Tibial nerve (tissue), 4 donors: ENCODE measurements around the gene EIF4ENIF1. TPM values are rescaled to one million over a fixed set of nuclear protein-coding genes. Genes with fewer than 3 reads are reported as not detected.
"Not testable (repeated sequence)": the region's sequence is repeated elsewhere in the genome, so short reads cannot be mapped to it uniquely, and the experiment has no call there.

Experiments
- DNase-seq, 2 donors: peaks; one replicate each; pipeline ENCODE4 v3.0.0-alpha.2; 2019; ENCODE audit warnings: low spot score in 2 of 2
- H3K27ac ChIP-seq, 4 donors: fragments of 200-600 bp; sonication (generic) in 3 of 4; one replicate each; pipeline ENCODE4 v1.5.1; 2017 to 2019; ENCODE audit warnings: mild to moderate bottlenecking in 1 of 4
- H3K27me3 ChIP-seq, 2 donors: fragments of 200-600 bp; sonication (generic) in 1 of 2; one replicate each; pipeline versions ENCODE4 v1.5.1 to v1.6.0; 2017 to 2019
- H3K36me3 ChIP-seq, 3 donors: fragments of 200-600 bp; sonication (generic); one replicate each; pipeline ENCODE4 v1.5.1; 2018 to 2019
- H3K4me1 ChIP-seq, 4 donors: fragments of 200-600 bp; sonication (generic) in 3 of 4; one replicate each; pipeline ENCODE4 v1.5.1; 2017 to 2019
- H3K4me3 ChIP-seq, 4 donors: fragments of 200-600 bp; sonication (generic) in 3 of 4; one replicate each; pipeline ENCODE4 v1.5.1; 2017 to 2019; ENCODE audit warnings: mild to moderate bottlenecking in 1 of 4, moderate library complexity in 1 of 4
- H3K9me3 ChIP-seq, 4 donors: fragments of 200-600 bp; sonication (generic) in 3 of 4; one replicate each; pipeline ENCODE4 v1.5.1; 2017 to 2019
- CTCF ChIP-seq, 5 experiments: fragments of 200-600 bp in 3 of 5; fragments of 450-650 bp in 2 of 5; sonication (generic) in 3 of 5; IDR thresholded peaks; one replicate each; pipeline ENCODE4 v1.5.1; 2016 to 2019; ENCODE audit warnings: antibody characterized with exemption in 5 of 5, mild to moderate bottlenecking in 3 of 5, moderate library complexity in 2 of 5
- EP300 ChIP-seq, 2 donors: sonication (generic); formaldehyde crosslinking; IDR thresholded peaks; one replicate each; pipeline ENCODE4 v1.6.1; 2017; ENCODE audit warnings: antibody characterized with exemption in 2 of 2, mild to moderate bottlenecking in 1 of 2
- POLR2A ChIP-seq, 2 donors: fragments of 450-650 bp; IDR thresholded peaks; one replicate each; pipeline ENCODE4 v1.6.1; 2017; ENCODE audit warnings: antibody characterized with exemption in 2 of 2, mild to moderate bottlenecking in 2 of 2, moderate library complexity in 2 of 2
- WGBS, 2 donors: methylation state at CpG; one replicate each; pipeline ENCODE4 v1.1.5; 2018; 5-methylcytosine and 5-hydroxymethylcytosine counted together
- total RNA-seq, 4 donors: library from RNA; depleted of rRNA; stranded (reverse); fragments of >200 nt; gene quantifications; one replicate each; pipeline ENCODE4 v1.1.0, GENCODE V29; 2016

EIF4ENIF1 gene
- total RNA-seq, 4 donors from 2014 or later = 14.4 to 31.8 (median 17.5) TPM

- peaks cover 0 to 43% (median 0%) of the 10 kb centered on the region in 3 donors for H3K36me3 ChIP-seq
- H3K27me3 ChIP-seq = no peaks in the 10 kb centered on the region
- 94 to 95% methylated on average over 4 of the region's 4 CpGs for WGBS, 2 donors
- H3K4me3 ChIP-seq = no peak overlapping the region
- no peak overlapping the region for H3K27ac ChIP-seq
- H3K4me1 ChIP-seq = no peaks in the 10 kb centered on the region
- H3K9me3 ChIP-seq = peaks cover 0 to 9% (median 0%) of the 10 kb centered on the region in 4 donors
- DNase-seq = no peak
- TF ChIP-seq CTCF (IDR thresholded peaks at IDR 0.05) (no peak), POLR2A (IDR thresholded peaks at IDR 0.05) (no peak), EP300 (IDR thresholded peaks at IDR 0.05) (no peak)
Observed at GRCh38 chr22:31508536-31508935, 18.9 kb upstream of the EIF4ENIF1 start.

GRCh38 chr22:31507517-31507916 is 17.9 kb upstream of the EIF4ENIF1 start:
- not testable (repeated sequence) for H3K27ac ChIP-seq, H3K27me3 ChIP-seq, DNase-seq, H3K9me3 ChIP-seq, H3K4me3 ChIP-seq, H3K4me1 ChIP-seq
- peaks cover 0 to 33% (median 0%) of the 10 kb centered on the region in 3 donors for H3K36me3 ChIP-seq

- no peak for DNase-seq
- no peak overlapping the region for H3K4me3 ChIP-seq
- H3K4me1 ChIP-seq = no peaks in the 10 kb centered on the region
- no peak for TF ChIP-seq CTCF (IDR thresholded peaks at IDR 0.05)
- TF ChIP-seq EP300 (IDR thresholded peaks at IDR 0.05) = no peak
- no peak for TF ChIP-seq POLR2A (IDR thresholded peaks at IDR 0.05)
- 64 to 81% methylated on average over 4 of the region's 4 CpGs for WGBS, 2 donors
- H3K27ac ChIP-seq = no peak overlapping the region
- peaks cover 0 to 9% (median 0%) of the 10 kb centered on the region in 4 donors for H3K9me3 ChIP-seq
- H3K27me3 ChIP-seq = no peaks in the 10 kb centered on the region
- peaks cover 0 to 25% (median 0%) of the 10 kb centered on the region in 3 donors for H3K36me3 ChIP-seq
Observed at GRCh38 chr22:31504282-31504681, 14.6 kb upstream of the EIF4ENIF1 start.

GRCh38 chr22:31503211-31503964 is 13.7 kb upstream of the EIF4ENIF1 start:
- no peaks in the 10 kb centered on the region for H3K27me3 ChIP-seq
- WGBS, 2 donors = 93 to 94% methylated on average over 14 of the region's 14 CpGs
- H3K9me3 ChIP-seq = peaks cover 0 to 9% (median 0%) of the 10 kb centered on the region in 4 donors
- H3K27ac ChIP-seq = no peak overlapping the region
- no peaks in the 10 kb centered on the region for H3K4me1 ChIP-seq
- DNase-seq = no peak
- no peak overlapping the region for H3K4me3 ChIP-seq
- H3K36me3 ChIP-seq = peaks cover 0 to 17% (median 0%) of the 10 kb centered on the region in 3 donors
- TF ChIP-seq POLR2A (IDR thresholded peaks at IDR 0.05) (no peak), CTCF (IDR thresholded peaks at IDR 0.05) (no peak), EP300 (IDR thresholded peaks at IDR 0.05) (no peak)

GRCh38 chr22:31501738-31502137 is 12.1 kb upstream of the EIF4ENIF1 start:
- Histone ChIP-seq H3K27ac (no peak overlapping the region), H3K9me3 (no peaks in the 10 kb centered on the region), H3K36me3 (peaks cover 0 to 12% (median 0%) of the 10 kb centered on the region in 3 donors), H3K27me3 (no peaks in the 10 kb centered on the region), H3K4me3 (no peak overlapping the region), H3K4me1 (peaks cover 0 to 9% (median 0%) of the 10 kb centered on the region in 4 donors)
- no peak for DNase-seq
- 65 to 67% methylated on average over 2 of the region's 2 CpGs for WGBS, 2 donors
- TF ChIP-seq CTCF (IDR thresholded peaks at IDR 0.05) (no peak), EP300 (IDR thresholded peaks at IDR 0.05) (no peak), POLR2A (IDR thresholded peaks at IDR 0.05) (no peak)
